Gastroesophageal sphincter (tissue), 3 donors: Measurements from ENCODE around the gene MYOM3.

Experiments used
- CTCF ChIP-seq, 4 experiments: fragments of 200-600 bp in 2 of 4; fragments of 450-650 bp in 2 of 4; sonication (generic) in 1 of 4; IDR thresholded peaks; one replicate each; pipeline ENCODE4 v1.5.1; 2017 to 2019; ENCODE audit warnings: antibody characterized with exemption in 4 of 4, mild to moderate bottlenecking in 2 of 4, moderate library complexity in 2 of 4
- POLR2A ChIP-seq, 2 donors: fragments of 450-650 bp; IDR thresholded peaks; one replicate each; pipeline ENCODE4 v1.6.1; 2017; ENCODE audit warnings: antibody characterized with exemption in 2 of 2, mild to moderate bottlenecking in 2 of 2, moderate library complexity in 1 of 2

DNA sequence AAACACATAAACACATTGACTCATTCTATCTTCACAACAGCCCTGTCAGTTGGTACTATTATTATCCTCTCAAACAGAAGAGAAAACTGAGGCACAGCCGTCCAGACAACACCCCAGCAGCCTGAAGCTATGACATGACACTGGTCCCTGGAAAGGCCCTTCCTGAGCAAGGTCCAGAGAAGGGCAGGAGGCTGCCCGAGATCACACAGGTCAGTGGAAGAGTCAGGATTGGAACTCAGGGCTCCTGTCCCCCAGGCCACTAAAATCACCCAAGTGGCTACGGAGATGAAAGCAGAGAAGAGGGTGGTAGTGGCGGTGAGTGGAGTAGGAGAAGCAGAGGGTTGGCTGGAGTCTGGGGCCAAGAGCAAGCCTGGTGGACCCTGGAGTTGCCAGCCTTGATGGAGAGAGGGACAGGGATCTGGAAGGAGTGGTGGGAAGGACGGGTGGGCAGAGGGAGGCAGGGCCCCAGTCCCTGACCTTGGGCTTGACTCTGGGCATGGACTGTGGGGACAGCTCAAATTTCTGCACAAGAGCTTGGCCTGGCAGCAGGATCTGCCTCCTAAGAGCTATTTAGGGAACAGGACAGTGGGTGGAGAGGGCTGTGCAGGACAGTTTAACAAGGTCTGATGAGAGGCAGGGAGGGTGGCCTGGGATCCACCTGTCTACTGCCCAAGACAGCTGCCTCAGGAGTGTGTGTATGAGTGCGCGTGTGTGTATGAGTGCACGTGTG is 15.8 kb downstream of the MYOM3 start:
- TF ChIP-seq CTCF (IDR thresholded peaks at IDR 0.05) (no peak), POLR2A (IDR thresholded peaks at IDR 0.05) (no peak)
